OCI-LY3 (cell line): ENCODE results near the gene DGKB.

Experiments
- H2AFZ ChIP-seq: fragments of 200-600, 300-600 bp; shearing (Covaris generic); 2 replicates; pipeline ENCODE4 v1.6.0; 2014; ENCODE audit warnings: antibody characterized with exemption, low read depth, low read length
- H3K27ac ChIP-seq: fragments of 200-600, 300-600 bp; sonication (generic); 2 replicates; pipeline ENCODE4 v1.5.1; 2014; ENCODE audit warnings: mild to moderate bottlenecking, low read length, moderate library complexity, mixed read lengths
- H3K27me3 ChIP-seq: fragments of 200-600, 300-600 bp; sonication (generic); 2 replicates; pipeline ENCODE4 v1.6.1; 2014; ENCODE audit warnings: low read depth, low read length, mixed read lengths
- H3K36me3 ChIP-seq: fragments of 200-600, 300-600 bp; sonication (generic); replicated peaks from 2 replicates; pipeline ENCODE3; 2014; ENCODE audit warnings: low read depth, low read length, mixed read lengths
- H3K4me1 ChIP-seq: fragments of 300-600, 200-600 bp; sonication (generic); 2 replicates; pipeline ENCODE4 v1.6.1; 2014; ENCODE audit warnings: low read length, mixed read lengths
- H3K4me2 ChIP-seq: fragments of 200-600, 300-600 bp; sonication (generic); 2 replicates; pipeline ENCODE4 v1.6.1; 2014; ENCODE audit warnings: low read length, mixed read lengths
- H3K4me3 ChIP-seq: fragments of 300-600, 200-600 bp; sonication (generic); 2 replicates; pipeline ENCODE4 v1.5.1; 2014; ENCODE audit warnings: antibody characterized with exemption, mild to moderate bottlenecking, low read length, moderate library complexity
- H3K79me2 ChIP-seq: fragments of 300-600, 200-600 bp; shearing (Covaris generic); 2 replicates; pipeline ENCODE4 v1.6.1; 2014; ENCODE audit warnings: mild to moderate bottlenecking, low read length, mixed read lengths
- H3K9ac ChIP-seq: fragments of 300-600, 200-600 bp; shearing (Covaris generic); 2 replicates; pipeline ENCODE4 v1.6.0; 2014; ENCODE audit warnings: mild to moderate bottlenecking, low read length, moderate library complexity
- H3K9me3 ChIP-seq: fragments of 200-600, 300-600 bp; shearing (Covaris generic); 2 replicates; pipeline ENCODE4 v1.6.1; 2014; ENCODE audit warnings: low read length, mixed read lengths; ENCODE audit not compliant: insufficient read depth
- H4K20me1 ChIP-seq: fragments of 200-600, 300-600 bp; sonication (generic); 2 replicates; pipeline ENCODE4 v1.6.1; 2016; ENCODE audit warnings: low read length, mixed read lengths; ENCODE audit not compliant: insufficient read depth
- EZH2phosphoT487 ChIP-seq: fragments of 200-600 bp; shearing (Covaris generic); IDR thresholded peaks from 2 replicates; pipeline ENCODE4 v1.6.1; 2018; ENCODE audit warnings: antibody characterized with exemption, mixed run types, low read depth
- TF ChIP-seq, protein P1 (sequence below): fragments of 200-600, 300-600 bp; sonication (generic); IDR thresholded peaks from 2 replicates; pipeline ENCODE4 v1.5.1; 2014; ENCODE audit warnings: antibody characterized with exemption, low read length, low read depth

Gene DGKB

DNA sequence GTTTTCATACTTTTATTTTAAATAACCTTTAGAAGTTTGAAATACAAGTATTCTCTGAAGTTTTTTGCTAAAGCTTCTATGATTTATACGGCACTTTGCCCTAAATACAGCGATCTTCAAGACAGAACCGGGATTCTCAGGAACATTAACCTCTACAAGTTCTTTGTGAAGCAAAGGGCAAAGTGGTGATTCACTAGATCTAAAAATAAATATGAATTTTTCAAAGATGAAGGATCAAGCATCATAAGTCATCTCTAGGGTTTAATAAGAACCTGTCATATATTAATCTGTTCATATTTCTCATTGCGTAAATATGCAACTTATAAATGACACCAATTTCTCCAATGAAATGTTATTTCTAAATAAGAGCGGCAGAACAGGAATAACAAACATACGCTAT is 30.7 kb downstream of the DGKB start:
- TF ChIP-seq, protein P1, sequence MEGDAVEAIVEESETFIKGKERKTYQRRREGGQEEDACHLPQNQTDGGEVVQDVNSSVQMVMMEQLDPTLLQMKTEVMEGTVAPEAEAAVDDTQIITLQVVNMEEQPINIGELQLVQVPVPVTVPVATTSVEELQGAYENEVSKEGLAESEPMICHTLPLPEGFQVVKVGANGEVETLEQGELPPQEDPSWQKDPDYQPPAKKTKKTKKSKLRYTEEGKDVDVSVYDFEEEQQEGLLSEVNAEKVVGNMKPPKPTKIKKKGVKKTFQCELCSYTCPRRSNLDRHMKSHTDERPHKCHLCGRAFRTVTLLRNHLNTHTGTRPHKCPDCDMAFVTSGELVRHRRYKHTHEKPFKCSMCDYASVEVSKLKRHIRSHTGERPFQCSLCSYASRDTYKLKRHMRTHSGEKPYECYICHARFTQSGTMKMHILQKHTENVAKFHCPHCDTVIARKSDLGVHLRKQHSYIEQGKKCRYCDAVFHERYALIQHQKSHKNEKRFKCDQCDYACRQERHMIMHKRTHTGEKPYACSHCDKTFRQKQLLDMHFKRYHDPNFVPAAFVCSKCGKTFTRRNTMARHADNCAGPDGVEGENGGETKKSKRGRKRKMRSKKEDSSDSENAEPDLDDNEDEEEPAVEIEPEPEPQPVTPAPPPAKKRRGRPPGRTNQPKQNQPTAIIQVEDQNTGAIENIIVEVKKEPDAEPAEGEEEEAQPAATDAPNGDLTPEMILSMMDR = no peak
- no peak for TF ChIP-seq EZH2phosphoT487
- Histone ChIP-seq H2AFZ (no peak overlapping the region), H3K9ac (no peak overlapping the region), H3K27me3 (no peaks in the 10 kb centered on the region), H3K9me3 (no peaks in the 10 kb centered on the region), H3K4me3 (no peak overlapping the region), H3K79me2 (no peaks in the 10 kb centered on the region), H4K20me1 (no peaks in the 10 kb centered on the region), H3K4me1 (no peaks in the 10 kb centered on the region), H3K36me3 (no peaks in the 10 kb centered on the region), H3K27ac (no peak overlapping the region), H3K4me2 (no peak overlapping the region)

DNA sequence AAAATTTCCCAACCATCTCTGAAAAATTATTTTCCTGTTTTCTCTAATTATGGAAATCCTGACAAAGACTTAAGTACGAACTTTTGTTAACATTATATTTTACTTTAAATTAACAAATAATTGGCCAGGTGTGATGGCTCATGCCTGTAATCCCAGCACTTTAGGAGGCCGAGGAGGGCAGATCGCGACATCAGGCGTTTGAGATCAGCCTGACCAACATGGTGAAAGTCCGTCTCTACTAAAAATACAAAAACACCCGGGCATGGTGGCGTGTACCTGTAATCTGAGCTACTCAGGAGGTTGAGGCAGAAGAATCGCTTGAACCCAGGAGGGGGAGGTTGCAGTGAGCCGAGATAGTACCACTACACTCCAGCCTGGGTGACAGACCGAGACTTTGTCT is 32.2 kb downstream of the DGKB start:
- no peak overlapping the region for H3K27ac ChIP-seq
- H3K36me3 ChIP-seq = no peaks in the 10 kb centered on the region
- H3K4me2 ChIP-seq = no peak overlapping the region
- H3K27me3 ChIP-seq = no peaks in the 10 kb centered on the region
- H3K9ac ChIP-seq = no peak overlapping the region
- H3K9me3 ChIP-seq = no peaks in the 10 kb centered on the region
- TF ChIP-seq, protein P1 = no peak
- no peak for TF ChIP-seq EZH2phosphoT487
- no peak overlapping the region for H3K4me3 ChIP-seq
- H3K4me1 ChIP-seq = no peaks in the 10 kb centered on the region
- no peaks in the 10 kb centered on the region for H3K79me2 ChIP-seq
- no peak overlapping the region for H2AFZ ChIP-seq
- no peaks in the 10 kb centered on the region for H4K20me1 ChIP-seq

- no peak overlapping the region for H3K4me3 ChIP-seq
- no peaks in the 10 kb centered on the region for H4K20me1 ChIP-seq
- TF ChIP-seq EZH2phosphoT487 = no peak
- TF ChIP-seq, protein P1 = no peak
- no peaks in the 10 kb centered on the region for H3K79me2 ChIP-seq
- no peak overlapping the region for H3K4me2 ChIP-seq
- H3K27me3 ChIP-seq = no peaks in the 10 kb centered on the region
- H3K9ac ChIP-seq = no peak overlapping the region
- no peaks in the 10 kb centered on the region for H3K9me3 ChIP-seq
- no peaks in the 10 kb centered on the region for H3K36me3 ChIP-seq
- H3K4me1 ChIP-seq = no peaks in the 10 kb centered on the region
- no peak overlapping the region for H3K27ac ChIP-seq
- H2AFZ ChIP-seq = no peak overlapping the region
Observed at GRCh38 chr7:14868937-14869336, 33.6 kb downstream of the DGKB start.

- H3K27me3 ChIP-seq = no peaks in the 10 kb centered on the region
- no peak overlapping the region for H3K4me3 ChIP-seq
- no peak overlapping the region for H3K27ac ChIP-seq
- no peak overlapping the region for H2AFZ ChIP-seq
- H3K9ac ChIP-seq = no peak overlapping the region
- no peaks in the 10 kb centered on the region for H3K36me3 ChIP-seq
- H3K4me2 ChIP-seq = no peak overlapping the region
- no peak for TF ChIP-seq EZH2phosphoT487
- H4K20me1 ChIP-seq = no peaks in the 10 kb centered on the region
- H3K9me3 ChIP-seq = no peaks in the 10 kb centered on the region
- H3K4me1 ChIP-seq = peaks cover 7% of the 10 kb centered on the region; the same call in 1 of the 2 replicates
- no peaks in the 10 kb centered on the region for H3K79me2 ChIP-seq
Observed at GRCh38 chr7:14861456-14861855, 41.1 kb downstream of the DGKB start.

GRCh38 chr7:14859267-14859666 is 43.3 kb downstream of the DGKB start:
- H3K4me2 ChIP-seq = no peak overlapping the region

More at GRCh38 chr7:14859267-14859666, 43.3 kb downstream of the DGKB start:
- Histone ChIP-seq H4K20me1 (no peaks in the 10 kb centered on the region), H3K4me3 (no peak overlapping the region), H3K4me1 (peaks cover 7% of the 10 kb centered on the region; the same call in 1 of the 2 replicates), H3K27me3 (no peaks in the 10 kb centered on the region), H3K27ac (no peak overlapping the region), H3K9ac (no peak overlapping the region), H3K9me3 (no peaks in the 10 kb centered on the region), H3K79me2 (no peaks in the 10 kb centered on the region), H3K36me3 (no peaks in the 10 kb centered on the region), H2AFZ (no peak overlapping the region)
- TF ChIP-seq, protein P1 = no peak
- no peak for TF ChIP-seq EZH2phosphoT487
